ENCODE measurements around the gene ATXN10.
"Not testable (repeated sequence)": the region's sequence is repeated elsewhere in the genome, so short reads cannot be mapped to it uniquely, and the experiment has no call there.

ATXN10 gene

GRCh38 chr22:45678961-45679912 lies 7.6 kb downstream of the ATXN10 start:
- DNase-seq (ENCODE audit: low read depth in 2 of 2) = no peak

GRCh38 chr22:45680932-45681700 lies 9.5 kb downstream of the ATXN10 start:
- DNase-seq (ENCODE audit: low read depth in 2 of 2) = no peak

GRCh38 chr22:45682064-45682463 lies 10.4 kb downstream of the ATXN10 start:
- no peak for DNase-seq (ENCODE audit: low read depth in 2 of 2)

- not testable (repeated sequence) for DNase-seq (ENCODE audit: low read depth in 2 of 2)
Measured at GRCh38 chr22:45682773-45683172, 11.1 kb downstream of the ATXN10 start.

DNA sequence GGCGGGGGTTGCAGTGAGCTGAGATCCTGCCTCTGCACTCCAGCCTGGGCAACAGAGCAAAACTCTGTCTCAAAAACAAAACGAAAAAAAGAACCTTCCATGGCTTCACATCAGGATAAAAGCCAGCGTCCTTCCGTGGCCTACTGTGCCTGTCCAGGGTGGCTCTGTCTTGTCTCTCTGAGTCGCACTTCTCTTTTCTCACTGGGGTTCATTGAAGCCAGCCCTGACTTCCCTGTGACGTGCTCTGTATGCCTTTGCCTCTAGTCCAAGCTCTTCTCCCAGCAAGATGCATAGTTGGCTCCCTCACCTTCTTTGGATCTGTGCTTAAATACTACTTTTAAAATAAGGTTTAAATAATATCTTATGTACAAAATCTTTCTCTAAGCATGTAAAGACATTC lies 11.6 kb downstream of the ATXN10 start:
- DNase-seq (ENCODE audit: low read depth in 2 of 2) = no peak

DNA sequence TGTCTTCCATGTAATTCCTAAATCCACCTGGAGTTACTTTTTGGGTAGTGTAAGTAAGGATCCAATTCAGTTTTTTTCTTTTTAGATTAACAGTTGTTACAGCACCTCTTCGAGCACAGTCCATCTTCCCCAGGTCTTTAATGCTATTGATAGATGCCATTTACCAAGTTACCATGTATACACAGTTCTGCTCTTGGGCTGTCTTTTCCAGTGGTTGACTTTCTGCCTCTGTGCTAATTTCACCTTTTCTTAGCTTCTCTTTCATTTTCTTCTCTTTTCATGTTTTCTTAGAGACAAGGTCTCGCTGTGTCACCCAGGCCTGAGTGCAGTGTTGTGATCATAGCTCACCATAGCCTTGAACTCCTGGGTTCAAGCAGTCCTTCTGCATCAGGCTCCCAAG lies 12.0 kb downstream of the ATXN10 start:
- DNase-seq (ENCODE audit: low read depth in 2 of 2) = no peak

DNA sequence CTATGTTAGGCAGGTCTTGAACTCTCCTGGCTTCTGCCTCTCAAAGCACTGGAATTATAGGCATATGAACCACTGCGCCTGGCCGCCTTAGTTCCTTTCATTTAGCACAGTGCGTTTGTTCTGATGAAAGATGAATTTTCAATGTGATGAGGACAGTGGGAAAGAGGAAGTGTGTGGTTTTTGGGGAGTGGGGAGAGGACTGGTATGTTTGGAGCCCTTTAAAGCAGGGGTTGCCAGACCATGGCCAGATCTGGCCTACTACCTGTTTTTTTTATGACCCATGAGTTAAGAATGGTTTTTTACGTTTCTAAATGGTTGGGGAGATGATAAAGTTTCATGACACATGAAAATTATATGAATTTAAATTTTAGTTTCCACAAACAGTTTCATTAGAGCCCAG lies 12.5 kb downstream of the ATXN10 start:
- DNase-seq (ENCODE audit: low read depth in 2 of 2) = no peak

DNA sequence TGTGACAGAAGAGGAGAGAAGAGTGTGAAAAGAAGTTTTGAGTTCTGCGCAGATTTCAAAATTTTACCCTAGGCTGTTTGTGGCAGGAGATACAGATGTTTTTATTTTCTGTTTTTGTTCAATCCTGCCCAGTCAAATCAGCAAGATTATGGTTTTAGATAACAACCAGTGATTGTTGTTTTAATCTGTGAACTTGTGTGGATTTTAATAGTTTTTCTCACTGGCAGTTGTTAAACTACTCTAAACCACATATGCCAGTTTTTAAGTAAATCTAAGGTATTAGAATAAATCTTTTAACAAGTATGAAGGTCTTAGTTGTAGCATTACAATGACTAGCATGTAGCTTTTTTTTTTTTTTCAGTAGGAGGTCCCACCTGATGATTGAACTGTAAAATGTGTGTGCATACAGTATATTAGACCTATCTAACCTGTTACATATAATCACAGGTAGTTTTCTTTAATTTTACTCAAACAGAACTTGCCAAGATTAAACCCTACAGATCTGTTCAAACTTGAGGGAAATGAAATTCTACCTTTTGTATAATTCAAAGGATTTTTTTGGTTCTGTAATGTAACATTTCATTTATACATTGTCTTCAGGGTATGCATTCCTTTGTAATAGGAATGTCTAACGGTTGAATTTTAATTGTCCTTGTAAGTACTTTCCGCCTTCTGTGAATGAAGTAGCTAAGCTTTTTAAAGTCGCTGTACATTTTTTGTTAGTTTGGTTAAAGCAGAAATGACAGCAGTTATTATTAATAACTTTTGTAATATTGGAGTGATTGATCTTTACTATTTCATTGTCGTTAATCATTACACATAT lies 13.3 kb downstream of the ATXN10 start:
- no peak for DNase-seq (ENCODE audit: low read depth in 2 of 2)

- no peak for DNase-seq (ENCODE audit: low read depth in 2 of 2)
Measured at GRCh38 chr22:45686004-45686403, 14.4 kb downstream of the ATXN10 start.

- no peak for DNase-seq (ENCODE audit: low read depth in 2 of 2)
Measured at GRCh38 chr22:45686836-45687235, 15.2 kb downstream of the ATXN10 start.

DNA sequence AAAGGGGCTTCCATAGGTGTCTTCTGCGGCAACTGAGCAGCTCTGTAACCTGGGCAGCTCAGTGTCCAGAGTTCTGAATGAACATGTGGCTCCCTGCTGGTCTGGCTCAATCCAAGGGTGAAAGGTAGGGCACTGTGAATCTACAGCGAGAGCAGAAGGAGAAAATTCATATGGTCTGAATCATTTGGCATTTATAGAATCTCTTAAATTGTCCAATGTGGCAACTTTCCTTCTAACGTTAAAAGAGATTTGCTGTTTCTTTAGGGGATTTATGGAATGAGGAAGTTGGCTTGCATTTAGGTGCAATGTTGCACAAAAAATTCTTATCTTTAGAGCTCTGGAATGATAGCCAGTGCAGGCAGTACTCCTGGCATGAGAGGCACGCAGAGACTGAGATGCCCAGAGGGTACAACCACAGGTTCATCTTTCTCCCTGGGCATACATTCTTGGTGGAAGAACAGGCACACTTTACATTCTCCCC lies 17.0 kb downstream of the ATXN10 start:
- DNase-seq (ENCODE audit: low read depth in 2 of 2) = no peak

DNA sequence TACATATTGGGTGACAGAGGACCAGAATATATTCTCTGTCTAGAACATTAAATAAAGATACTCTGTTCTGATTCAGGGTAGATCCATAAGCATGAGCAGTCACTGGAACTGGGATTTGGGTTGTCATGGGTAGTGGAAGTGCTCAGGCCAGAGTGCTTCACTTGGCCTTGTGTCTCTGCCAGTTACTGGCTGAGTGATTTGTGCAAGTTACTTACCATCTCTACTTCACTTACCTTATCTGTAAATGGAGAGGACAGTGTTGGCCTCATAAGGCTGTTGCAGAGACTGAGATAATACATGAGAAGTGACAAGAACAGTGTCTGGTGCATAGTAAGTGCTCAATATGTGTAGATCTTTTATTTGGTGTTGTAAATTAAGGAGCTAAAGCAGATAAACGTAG lies 17.6 kb downstream of the ATXN10 start:
- DNase-seq (ENCODE audit: low read depth in 2 of 2) = no peak

DNA sequence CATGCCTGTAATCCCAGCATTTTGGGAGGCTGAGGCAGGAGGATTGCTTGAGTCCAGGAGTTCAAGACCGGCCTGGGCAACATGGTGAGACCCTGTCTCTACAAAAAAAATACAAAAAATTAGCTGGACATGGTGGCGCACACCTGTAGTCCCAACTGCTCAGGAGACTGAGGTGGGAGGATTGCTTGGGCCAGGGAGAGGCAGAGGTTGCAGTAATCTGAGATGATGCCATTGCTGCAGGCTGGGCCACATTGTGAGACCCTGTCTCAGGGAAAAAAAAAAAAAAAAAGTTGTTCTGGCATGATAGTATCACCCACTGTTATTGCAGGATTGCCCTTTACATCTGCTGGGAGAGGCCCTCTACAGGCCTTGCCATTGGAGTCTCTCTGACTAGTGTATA lies 18.4 kb downstream of the ATXN10 start:
- no peak for DNase-seq (ENCODE audit: low read depth in 2 of 2)

GRCh38 chr22:45692549-45692948 lies 20.9 kb downstream of the ATXN10 start:
- DNase-seq (ENCODE audit: low read depth in 2 of 2) = no peak

DNA sequence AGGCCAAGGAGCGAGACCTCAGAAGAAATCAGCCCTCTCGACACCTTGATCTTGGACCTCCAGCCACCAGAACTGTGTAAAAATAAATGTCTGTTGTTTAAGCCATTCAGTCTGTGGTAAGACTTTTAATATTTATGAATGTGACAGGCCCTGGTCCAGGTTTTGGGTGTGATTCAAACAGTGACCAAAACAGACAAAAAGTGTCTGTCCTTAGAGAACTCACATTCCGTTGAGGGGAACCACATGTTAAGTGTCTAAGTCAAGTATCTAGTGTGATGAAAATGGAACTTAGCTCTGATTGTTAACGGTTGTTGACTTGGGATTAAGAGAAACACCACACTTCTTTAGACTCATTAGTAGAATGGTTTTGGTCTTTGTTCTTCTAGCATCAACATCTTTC lies 22.2 kb downstream of the ATXN10 start:
- no peak for DNase-seq (ENCODE audit: low read depth in 2 of 2)

DNA sequence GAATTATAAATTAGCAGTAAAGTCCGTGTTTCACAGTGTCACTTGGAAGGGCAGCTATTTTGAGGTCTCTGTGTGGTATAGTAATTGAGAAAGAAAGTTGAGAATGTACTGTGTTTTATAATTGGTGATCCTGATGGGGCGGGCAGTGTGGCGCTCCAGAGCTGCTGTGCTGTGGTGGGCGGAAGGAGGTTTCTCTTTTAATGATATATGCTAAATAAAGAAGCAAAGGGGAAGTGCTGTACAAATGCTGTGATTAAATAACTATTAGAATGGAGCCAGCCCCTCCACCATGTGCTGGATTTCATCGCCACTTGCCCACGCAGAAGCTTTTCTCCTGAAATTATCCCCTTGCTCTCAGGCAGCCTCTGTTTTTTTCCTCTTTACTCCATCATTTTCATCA lies 24.6 kb downstream of the ATXN10 start:
- no peak for DNase-seq (ENCODE audit: low read depth in 2 of 2)

DNA sequence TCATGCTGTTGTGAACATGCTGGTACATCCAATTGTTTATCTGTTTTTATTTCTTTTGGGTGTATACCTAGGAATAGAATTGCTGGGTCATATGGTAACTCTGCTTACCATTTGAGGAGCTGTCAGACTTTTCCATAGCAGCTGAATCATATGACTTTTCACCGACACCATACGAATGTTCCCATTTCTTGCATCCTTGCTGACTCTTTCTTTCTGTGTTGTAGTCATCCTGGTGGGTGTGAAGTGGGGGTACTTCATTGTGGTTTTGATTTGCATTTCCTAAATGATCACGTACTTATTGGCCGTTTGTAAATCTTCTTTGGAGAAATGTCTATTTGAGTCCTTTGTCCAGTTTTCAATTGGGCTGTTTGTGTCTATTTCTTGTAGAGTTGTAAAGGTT lies 26.5 kb downstream of the ATXN10 start:
- DNase-seq (ENCODE audit: low read depth in 2 of 2) = no peak

DNA sequence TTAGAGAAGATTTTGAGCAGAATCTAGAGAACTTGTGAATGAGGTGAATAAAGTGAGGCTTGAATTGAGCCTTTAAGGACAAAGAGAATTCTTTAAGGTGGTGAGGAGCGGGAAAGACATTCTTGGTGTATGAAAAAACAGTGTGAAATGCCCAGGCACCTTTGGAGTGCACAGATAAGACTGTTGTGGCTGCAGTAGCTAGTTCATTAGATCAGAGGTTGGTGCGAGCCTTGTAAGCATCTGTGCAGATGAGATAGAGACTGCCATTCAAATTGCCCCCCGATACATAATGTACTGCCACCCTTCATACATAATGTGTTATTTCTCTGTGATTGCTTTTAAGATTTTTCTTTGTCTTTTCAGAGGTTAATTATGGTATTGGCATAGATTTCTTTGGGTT lies 31.3 kb downstream of the ATXN10 start:
- DNase-seq (ENCODE audit: low read depth in 2 of 2) = no peak

DNA sequence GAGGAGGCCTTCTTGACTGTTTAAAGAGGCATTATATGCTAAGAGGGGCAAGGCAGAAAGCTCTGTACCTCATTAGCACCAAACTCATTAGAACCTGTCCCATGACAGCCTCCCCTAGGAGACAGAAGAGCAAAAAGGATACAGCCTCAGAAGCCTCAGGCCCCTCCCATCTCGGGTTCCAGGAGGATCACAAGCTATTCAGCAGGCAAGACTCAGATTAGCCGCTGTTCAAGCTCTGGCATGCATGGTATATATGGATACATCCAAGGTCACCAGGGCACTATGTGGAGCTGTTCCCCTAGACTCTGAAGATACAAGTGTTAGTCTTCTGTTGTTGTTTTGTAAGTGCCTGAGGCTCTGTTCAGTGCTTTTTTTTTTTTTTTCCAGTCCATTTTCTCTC lies 32.1 kb downstream of the ATXN10 start:
- DNase-seq (ENCODE audit: low read depth in 2 of 2) = no peak

GRCh38 chr22:45704648-45705047 lies 33.0 kb downstream of the ATXN10 start:
- DNase-seq (ENCODE audit: low read depth in 2 of 2) = no peak

GRCh38 chr22:45707605-45708004 lies 36.0 kb downstream of the ATXN10 start:
- no peak for DNase-seq (ENCODE audit: low read depth in 2 of 2)

- no peak for DNase-seq (ENCODE audit: low read depth in 2 of 2)
Measured at GRCh38 chr22:45708145-45708544, 36.5 kb downstream of the ATXN10 start.

All from stimulated activated CD8-positive, alpha-beta memory T cell treated with anti-CD3 and anti-CD28 coated beads, Interleukin-7, amount 100 ng/mL, for 4 hours (primary cell).